Stimulated activated CD8-positive, alpha-beta memory T cell treated with anti-CD3 and anti-CD28 coated beads, Interleukin-4, amount 100 ng/mL, for 24 hours (primary cell): ENCODE data around the gene GLRB.
"Not testable (repeated sequence)": the region's sequence is repeated elsewhere in the genome, so short reads cannot be mapped to it uniquely, and the experiment has no call there.

Source experiments
- DNase-seq: peaks from one replicate; pipeline ENCODE4 v3.0.0-alpha.2; 2020; ENCODE audit warnings: low read depth

The GLRB gene

GRCh38 chr4:157128395-157128794 is 52.4 kb downstream of the GLRB start:
- no peak for DNase-seq

DNA sequence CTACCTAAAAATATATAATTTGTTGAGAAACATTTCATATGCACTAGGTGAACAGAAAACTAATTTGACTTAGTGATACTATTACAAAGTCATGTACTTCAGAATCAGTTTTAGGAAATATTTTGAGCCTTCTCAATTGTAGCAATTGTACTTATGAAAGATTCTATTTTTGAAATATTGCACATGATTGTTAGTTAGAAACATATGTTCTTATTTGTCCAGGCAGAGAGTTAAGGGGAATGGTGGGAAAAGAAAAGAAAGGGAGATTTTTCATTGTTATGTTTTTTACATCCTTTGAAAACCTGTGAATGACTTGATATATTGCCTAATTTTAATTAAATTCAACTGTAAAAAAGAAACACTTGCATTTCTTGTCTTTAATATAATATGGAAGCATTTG is 66.0 kb downstream of the GLRB start:
- no peak for DNase-seq

GRCh38 chr4:157143369-157143768 is 67.4 kb downstream of the GLRB start:
- no peak for DNase-seq

- no peak for DNase-seq
Observed at GRCh38 chr4:157151711-157152110, 75.8 kb downstream of the GLRB start.

- DNase-seq, result no peak
Observed at GRCh38 chr4:157165935-157166610, 90.1 kb downstream of the GLRB start.

- no peak for DNase-seq
Observed at GRCh38 chr4:157170321-157170720, 94.4 kb downstream of the GLRB start.

DNA sequence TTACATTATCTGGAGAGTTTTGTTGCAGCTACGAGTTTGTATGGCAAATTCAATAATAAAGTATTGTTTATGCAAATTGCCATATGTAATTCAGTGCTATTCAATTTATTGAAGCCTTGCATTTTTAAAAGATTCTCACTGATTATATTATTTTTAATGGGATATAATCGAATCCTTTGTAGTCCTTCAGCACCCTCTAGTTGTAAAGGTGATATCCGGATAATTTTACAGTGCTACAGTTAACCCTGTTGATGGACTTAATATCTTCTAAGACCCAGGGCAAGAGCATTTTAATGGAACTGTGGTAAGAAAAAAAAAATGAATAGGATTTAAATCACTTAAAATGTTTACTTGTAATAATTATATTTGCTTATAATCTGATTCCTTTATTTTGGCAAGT is 96.1 kb downstream of the GLRB start:
- no peak for DNase-seq

DNA sequence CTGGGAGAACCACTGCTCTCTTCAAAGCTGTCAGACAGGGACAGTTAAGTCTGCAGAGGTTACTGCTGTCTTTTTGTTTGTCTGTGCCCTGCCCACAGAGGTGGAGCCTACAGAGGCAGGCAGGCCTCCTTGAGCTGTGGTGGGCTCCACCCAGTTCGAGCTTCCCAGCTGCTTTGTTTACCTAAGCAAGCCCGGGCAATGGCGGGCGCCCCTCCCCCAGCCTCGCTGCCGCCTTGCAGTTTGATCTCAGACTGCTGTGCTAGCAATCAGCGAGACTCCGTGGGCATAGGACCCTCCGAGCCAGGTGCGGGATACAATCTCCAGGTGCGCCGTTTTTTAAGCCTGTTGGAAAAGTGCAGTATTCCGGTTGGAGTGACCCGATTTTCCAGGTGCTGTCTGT is 104.3 kb downstream of the GLRB start:
- DNase-seq, result not testable (repeated sequence)

- DNase-seq, result no peak
Observed at GRCh38 chr4:157184300-157184699, 108.3 kb downstream of the GLRB start.

DNA sequence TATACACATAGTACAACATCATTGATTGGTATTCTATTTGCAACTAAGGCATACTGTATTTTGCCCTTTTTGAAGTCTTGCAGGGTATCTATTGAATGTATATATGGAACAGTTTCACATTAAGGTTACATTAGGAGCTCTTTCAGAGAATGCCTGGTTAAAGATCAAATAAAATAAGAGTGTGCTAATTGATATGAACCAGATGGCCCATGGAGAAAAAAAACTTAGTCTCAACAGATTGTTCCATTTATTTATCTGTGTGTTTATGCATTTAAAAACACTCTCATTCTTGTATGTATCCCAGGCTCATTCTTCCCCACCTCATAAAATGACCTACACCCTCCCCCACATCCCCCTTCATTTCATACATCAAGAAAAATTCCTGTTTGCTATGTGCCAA is 109.4 kb downstream of the GLRB start:
- no peak for DNase-seq

GRCh38 chr4:157195374-157195773 is 119.4 kb downstream of the GLRB start:
- DNase-seq, result no peak

- DNase-seq, result no peak
Observed at GRCh38 chr4:157196046-157196445, 120.1 kb downstream of the GLRB start.

- DNase-seq, result no peak
Observed at GRCh38 chr4:157204634-157205244, 128.8 kb downstream of the GLRB start.

GRCh38 chr4:157217708-157218107 is 141.8 kb downstream of the GLRB start:
- no peak for DNase-seq

DNA sequence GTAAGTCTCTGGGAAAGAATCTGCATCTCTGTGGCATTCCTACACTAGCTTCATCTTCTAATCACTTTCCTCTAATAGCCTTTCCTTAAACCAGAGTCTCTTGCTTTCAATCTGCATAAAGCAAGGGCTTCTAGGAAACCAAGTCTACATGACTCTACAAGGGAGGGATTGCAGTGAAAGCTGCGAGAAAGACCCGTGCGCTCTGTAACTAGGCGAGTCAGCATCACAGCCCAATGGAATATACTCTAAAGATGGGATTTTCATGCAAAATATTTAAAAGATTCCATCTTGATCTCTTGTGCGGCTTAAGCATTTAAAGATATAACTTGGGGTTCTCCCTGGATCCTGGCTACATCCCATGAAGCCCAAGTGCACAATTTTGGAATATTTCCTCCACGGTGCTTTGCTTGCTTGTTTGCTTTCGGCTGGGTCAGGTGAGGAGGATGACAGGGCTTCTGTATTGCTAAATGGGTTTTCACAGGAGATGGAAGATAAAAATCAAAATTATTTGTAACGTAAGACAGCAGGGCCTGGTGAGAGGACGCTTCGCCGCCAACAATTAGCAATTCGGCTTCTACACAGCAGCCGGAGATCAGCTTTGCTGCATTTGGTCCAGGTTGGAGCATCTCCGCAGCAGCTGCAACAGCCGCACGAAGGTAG is 143.9 kb downstream of the GLRB start:
- no peak for DNase-seq

GRCh38 chr4:157220371-157220881 is 144.5 kb downstream of the GLRB start, which contains the start of gene GRIA2:
Gene GRIA2 (plus strand): TSS chr4:157220728. CDS start chr4:157221043, 315 bp downstream.
- DNase-seq, result peak; percentile 1

- no peak for DNase-seq
Observed at GRCh38 chr4:157221426-157221894, 145.5 kb downstream of the GLRB start.
